Measurements from ENCODE around the gene NCLN. TPM values are rescaled to one million over a fixed set of nuclear protein-coding genes. Genes with fewer than 3 reads are reported as not detected.

The NCLN gene
- total and polyA plus RNA-seq, 9 of the 15 experiments (the other 6 are each of a cell fraction or from before 2014, with no cell fraction given) = 3.8 to 126 (median 39.6) TPM

- TF ChIP-seq, protein P1, sequence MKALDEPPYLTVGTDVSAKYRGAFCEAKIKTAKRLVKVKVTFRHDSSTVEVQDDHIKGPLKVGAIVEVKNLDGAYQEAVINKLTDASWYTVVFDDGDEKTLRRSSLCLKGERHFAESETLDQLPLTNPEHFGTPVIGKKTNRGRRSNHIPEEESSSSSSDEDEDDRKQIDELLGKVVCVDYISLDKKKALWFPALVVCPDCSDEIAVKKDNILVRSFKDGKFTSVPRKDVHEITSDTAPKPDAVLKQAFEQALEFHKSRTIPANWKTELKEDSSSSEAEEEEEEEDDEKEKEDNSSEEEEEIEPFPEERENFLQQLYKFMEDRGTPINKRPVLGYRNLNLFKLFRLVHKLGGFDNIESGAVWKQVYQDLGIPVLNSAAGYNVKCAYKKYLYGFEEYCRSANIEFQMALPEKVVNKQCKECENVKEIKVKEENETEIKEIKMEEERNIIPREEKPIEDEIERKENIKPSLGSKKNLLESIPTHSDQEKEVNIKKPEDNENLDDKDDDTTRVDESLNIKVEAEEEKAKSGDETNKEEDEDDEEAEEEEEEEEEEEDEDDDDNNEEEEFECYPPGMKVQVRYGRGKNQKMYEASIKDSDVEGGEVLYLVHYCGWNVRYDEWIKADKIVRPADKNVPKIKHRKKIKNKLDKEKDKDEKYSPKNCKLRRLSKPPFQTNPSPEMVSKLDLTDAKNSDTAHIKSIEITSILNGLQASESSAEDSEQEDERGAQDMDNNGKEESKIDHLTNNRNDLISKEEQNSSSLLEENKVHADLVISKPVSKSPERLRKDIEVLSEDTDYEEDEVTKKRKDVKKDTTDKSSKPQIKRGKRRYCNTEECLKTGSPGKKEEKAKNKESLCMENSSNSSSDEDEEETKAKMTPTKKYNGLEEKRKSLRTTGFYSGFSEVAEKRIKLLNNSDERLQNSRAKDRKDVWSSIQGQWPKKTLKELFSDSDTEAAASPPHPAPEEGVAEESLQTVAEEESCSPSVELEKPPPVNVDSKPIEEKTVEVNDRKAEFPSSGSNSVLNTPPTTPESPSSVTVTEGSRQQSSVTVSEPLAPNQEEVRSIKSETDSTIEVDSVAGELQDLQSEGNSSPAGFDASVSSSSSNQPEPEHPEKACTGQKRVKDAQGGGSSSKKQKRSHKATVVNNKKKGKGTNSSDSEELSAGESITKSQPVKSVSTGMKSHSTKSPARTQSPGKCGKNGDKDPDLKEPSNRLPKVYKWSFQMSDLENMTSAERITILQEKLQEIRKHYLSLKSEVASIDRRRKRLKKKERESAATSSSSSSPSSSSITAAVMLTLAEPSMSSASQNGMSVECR (CRISPR knock-in tag; IDR thresholded peaks at IDR 0.05) = no peak
- peak; percentile 70; the same call in 1 of the 2 replicates for TF ChIP-seq ZBTB33 (CRISPR knock-in tag; IDR thresholded peaks at IDR 0.05)
Measured at GRCh38 chr19:3207461-3208242, 21.9 kb downstream of the NCLN start (continued).
